HG03378 (cell line): ENCODE measurements around the gene MGAT4D.
"Not testable (repeated sequence)": the region's sequence is repeated elsewhere in the genome, so short reads cannot be mapped to it uniquely, and the experiment has no call there.

Experiments
- ATAC-seq: cut with Tn5 transposase; IDR thresholded peaks from one replicate; pipeline ENCODE4 v1.9.1; 2021; ENCODE audit warnings: mild to moderate bottlenecking, moderate library complexity; ENCODE audit not compliant: unreplicated experiment

MGAT4D gene

GRCh38 chr4:140444347-140444746 lies 53.7 kb downstream of the MGAT4D start:
- ATAC-seq: not testable (repeated sequence)

- ATAC-seq: no peak
Measured at GRCh38 chr4:140439644-140440142, 58.4 kb downstream of the MGAT4D start.

GRCh38 chr4:140427919-140428471 lies 70.1 kb downstream of the MGAT4D start:
- ATAC-seq: no peak

GRCh38 chr4:140427106-140427918 lies 70.8 kb downstream of the MGAT4D start, which contains the start of gene CLGN:
CLGN (minus strand) TSS chr4:140427648; CDS start chr4:140413078, 14,570 bp downstream.
- peak; percentile 73 for ATAC-seq

- ATAC-seq: no peak
Measured at GRCh38 chr4:140426610-140427105, 71.4 kb downstream of the MGAT4D start.

- no peak for ATAC-seq
Measured at GRCh38 chr4:140423106-140423505, 75.0 kb downstream of the MGAT4D start.

- not testable (repeated sequence) for ATAC-seq
Measured at GRCh38 chr4:140413130-140413969, 84.7 kb downstream of the MGAT4D start.

- ATAC-seq: no peak
Measured at GRCh38 chr4:140408974-140409373, 89.1 kb downstream of the MGAT4D start.

GRCh38 chr4:140406292-140406691 lies 91.8 kb downstream of the MGAT4D start:
- no peak for ATAC-seq

GRCh38 chr4:140400111-140400510 lies 98.0 kb downstream of the MGAT4D start:
- ATAC-seq: no peak

- ATAC-seq: no peak
Measured at GRCh38 chr4:140395668-140396067, 102.4 kb downstream of the MGAT4D start.
